Measurements from ENCODE around the gene TRIM41. TPM values are rescaled to one million over a fixed set of nuclear protein-coding genes. Genes with fewer than 3 reads are reported as not detected.
A peak's percentile ranks its signal among the peaks of the same experiment; 100 is the strongest.

Gene TRIM41
- total RNA-seq, 1 experiment from 2014 or later: 57.6 TPM

- H3K9me3 ChIP-seq (ENCODE audit: insufficient read depth, low read depth): no peaks in the 10 kb centered on the region
- H3K4me1 ChIP-seq (replicated peaks; ENCODE audit: insufficient read depth): peaks cover 28% of the 10 kb centered on the region
- no peak for TF ChIP-seq EZH2 (IDR thresholded peaks at IDR 0.05; ENCODE audit: low read depth)
- TF ChIP-seq, protein P1, sequence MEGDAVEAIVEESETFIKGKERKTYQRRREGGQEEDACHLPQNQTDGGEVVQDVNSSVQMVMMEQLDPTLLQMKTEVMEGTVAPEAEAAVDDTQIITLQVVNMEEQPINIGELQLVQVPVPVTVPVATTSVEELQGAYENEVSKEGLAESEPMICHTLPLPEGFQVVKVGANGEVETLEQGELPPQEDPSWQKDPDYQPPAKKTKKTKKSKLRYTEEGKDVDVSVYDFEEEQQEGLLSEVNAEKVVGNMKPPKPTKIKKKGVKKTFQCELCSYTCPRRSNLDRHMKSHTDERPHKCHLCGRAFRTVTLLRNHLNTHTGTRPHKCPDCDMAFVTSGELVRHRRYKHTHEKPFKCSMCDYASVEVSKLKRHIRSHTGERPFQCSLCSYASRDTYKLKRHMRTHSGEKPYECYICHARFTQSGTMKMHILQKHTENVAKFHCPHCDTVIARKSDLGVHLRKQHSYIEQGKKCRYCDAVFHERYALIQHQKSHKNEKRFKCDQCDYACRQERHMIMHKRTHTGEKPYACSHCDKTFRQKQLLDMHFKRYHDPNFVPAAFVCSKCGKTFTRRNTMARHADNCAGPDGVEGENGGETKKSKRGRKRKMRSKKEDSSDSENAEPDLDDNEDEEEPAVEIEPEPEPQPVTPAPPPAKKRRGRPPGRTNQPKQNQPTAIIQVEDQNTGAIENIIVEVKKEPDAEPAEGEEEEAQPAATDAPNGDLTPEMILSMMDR (conservative IDR thresholded peaks at IDR 0.05): no peak
- ChIA-PET CTCF (no interaction called here), POLR2A (ENCODE audit: unreplicated experiment) (no interaction called here)
- intact Hi-C loops (cut with micrococcal nuclease; ENCODE audit: unreplicated experiment): loop anchor here (5.0 kb wide), 1 partner anchor 379 kb away; the partner anchor contains the start of gene ZFP62
- H3K4me3 ChIP-seq: peak overlapping the region; percentile 95; the same call in 1 of the 2 replicates
- no peak overlapping the region for H2AFZ ChIP-seq
- BruUV-seq (replicated peaks): no TSS peak
- no peaks in the 10 kb centered on the region for H3K9me2 ChIP-seq (ENCODE audit: insufficient read depth)
- peaks cover 93% of the 10 kb centered on the region for H3F3A ChIP-seq (ENCODE audit: insufficient read depth, low read depth)
- peaks cover 65% of the 10 kb centered on the region for H4K20me1 ChIP-seq (ENCODE audit: insufficient read depth)
- no peaks in the 10 kb centered on the region for H3K27me3 ChIP-seq (ENCODE audit: insufficient read depth, low read depth)
- H3K27ac ChIP-seq: peak overlapping the region; percentile 97
- peak; percentile 44 to 56 for DNase-seq
- peak overlapping the region; percentile 100 for H3K4me2 ChIP-seq
- H3K79me2 ChIP-seq (ENCODE audit: low read depth): peaks cover 80% of the 10 kb centered on the region
- H3K36me3 ChIP-seq (ENCODE audit: low read depth): peaks cover 54% of the 10 kb centered on the region
Measured at GRCh38 chr5:181241393-181241975, 18.4 kb downstream of the TRIM41 start.

GRCh38 chr5:181242031-181242451, 19.0 kb downstream of the TRIM41 start:
- TF ChIP-seq, protein P1 (conservative IDR thresholded peaks at IDR 0.05): no peak
- no peak for TF ChIP-seq EZH2 (IDR thresholded peaks at IDR 0.05; ENCODE audit: low read depth)
- no peaks in the 10 kb centered on the region for H3K27me3 ChIP-seq (ENCODE audit: insufficient read depth, low read depth)
- peaks cover 53% of the 10 kb centered on the region for H3K36me3 ChIP-seq (ENCODE audit: low read depth)
- H4K20me1 ChIP-seq (ENCODE audit: insufficient read depth): peaks cover 60% of the 10 kb centered on the region
- no TSS peak for BruUV-seq (replicated peaks)
- peaks cover 85% of the 10 kb centered on the region for H3K79me2 ChIP-seq (ENCODE audit: low read depth)
- H2AFZ ChIP-seq: no peak overlapping the region
- H3K4me2 ChIP-seq: peak overlapping the region; percentile 100
- peak overlapping the region; percentile 95 for H3K4me3 ChIP-seq
- no peaks in the 10 kb centered on the region for H3K9me2 ChIP-seq (ENCODE audit: insufficient read depth)
- intact Hi-C loops (cut with micrococcal nuclease; ENCODE audit: unreplicated experiment): loop anchor here (5.0 kb wide), 1 partner anchor 380 kb away; the partner anchor contains the start of gene ZFP62
- H3K4me1 ChIP-seq (replicated peaks; ENCODE audit: insufficient read depth): peaks cover 28% of the 10 kb centered on the region
- DNase-seq: no peak
- CTCF ChIA-PET: no interaction called here
- peaks cover 90% of the 10 kb centered on the region for H3F3A ChIP-seq (ENCODE audit: insufficient read depth, low read depth)
- H3K9me3 ChIP-seq (ENCODE audit: insufficient read depth, low read depth): no peaks in the 10 kb centered on the region
- POLR2A ChIA-PET (ENCODE audit: unreplicated experiment): interaction anchor here (0.7 kb wide), 1 partner anchor 53 kb away, joined by 5 read pairs; no protein-coding TSS in a partner anchor
- H3K27ac ChIP-seq: peak overlapping the region; percentile 97

DNA sequence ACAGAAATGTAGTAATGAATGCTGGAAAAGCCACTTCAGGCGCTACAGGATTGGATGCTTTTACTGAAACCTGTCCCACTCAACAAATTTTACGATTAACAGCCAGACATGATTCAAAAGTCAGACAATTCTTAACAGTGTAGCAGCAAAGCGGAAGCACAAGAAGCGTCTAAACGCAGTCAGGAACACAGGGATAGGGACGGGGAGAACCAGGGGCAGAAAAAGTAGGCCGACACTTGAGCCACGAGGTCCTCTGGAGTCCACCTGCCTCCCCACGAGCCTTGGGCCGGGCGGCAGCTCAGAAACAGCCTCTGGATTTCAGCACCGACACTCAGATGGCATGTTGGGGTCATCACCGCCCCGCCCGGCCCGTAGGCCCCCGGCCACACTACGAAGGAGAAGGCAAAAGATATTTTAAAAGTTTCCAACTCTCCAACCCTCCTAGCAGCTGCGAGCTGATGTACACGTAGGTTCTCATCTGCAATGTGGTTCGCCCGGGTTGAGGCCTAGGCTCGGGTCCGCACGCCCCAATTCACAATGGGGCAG, 20.0 kb downstream of the TRIM41 start:
- Histone ChIP-seq H3K4me3 (peak overlapping the region; percentile 95), H3F3A (ENCODE audit: insufficient read depth, low read depth) (peaks cover 79% of the 10 kb centered on the region), H3K9me3 (ENCODE audit: insufficient read depth, low read depth) (no peaks in the 10 kb centered on the region), H3K27me3 (ENCODE audit: insufficient read depth, low read depth) (no peaks in the 10 kb centered on the region), H3K36me3 (ENCODE audit: low read depth) (peaks cover 48% of the 10 kb centered on the region), H3K4me1 (replicated peaks; ENCODE audit: insufficient read depth) (peaks cover 28% of the 10 kb centered on the region), H4K20me1 (ENCODE audit: insufficient read depth) (peaks cover 56% of the 10 kb centered on the region), H3K27ac (peak overlapping the region; percentile 97), H3K79me2 (ENCODE audit: low read depth) (peaks cover 90% of the 10 kb centered on the region), H2AFZ (no peak overlapping the region), H3K9me2 (ENCODE audit: insufficient read depth) (no peaks in the 10 kb centered on the region), H3K4me2 (peak overlapping the region; percentile 100)
- CTCF ChIA-PET: interaction anchor here (0.7 kb wide), 1 partner anchor 403 kb away, joined by 3 read pairs; no protein-coding TSS in a partner anchor
- TF ChIP-seq, protein P1 (conservative IDR thresholded peaks at IDR 0.05): no peak
- no peak for TF ChIP-seq EZH2 (IDR thresholded peaks at IDR 0.05; ENCODE audit: low read depth)
- POLR2A ChIA-PET (ENCODE audit: unreplicated experiment): interaction anchor here (0.7 kb wide), 1 partner anchor 36 kb away, joined by 7 read pairs; no protein-coding TSS in a partner anchor
- no peak for DNase-seq
- intact Hi-C loops (cut with micrococcal nuclease; ENCODE audit: unreplicated experiment): loop anchor here (5.0 kb wide), 1 partner anchor 381 kb away; the partner anchor contains the start of gene ZFP62
- TSS peak; percentile 49 for BruUV-seq (replicated peaks)
